B cell (primary cell): ENCODE measurements around the gene BCL11A. TPM values are rescaled to one million over a fixed set of nuclear protein-coding genes. Genes with fewer than 3 reads are reported as not detected.
A peak's percentile ranks its signal among the peaks of the same experiment; 100 is the strongest.

Source experiments
- ATAC-seq: fragments of 200-7000 bp; cut with Tn5 transposase; one replicate; pipeline ENCODE4 v1.10.0; 2021; ENCODE audit warnings: low read depth, mild to moderate bottlenecking, moderate number of reproducible peaks, moderate library complexity
- CTCF ChIA-PET: fragments of 350-600 bp; sonication (Branson Sonifier 250); formaldehyde crosslinking; loops from one replicate; lab custom pipeline; 2021; ENCODE audit warnings: antibody characterized with exemption, inconsistent platforms; lab: Charles Lee
- POLR2A ChIA-PET: fragments of 350-600 bp; sonication (Branson Sonifier 250); formaldehyde crosslinking; loops from one replicate; lab custom pipeline; 2021; ENCODE audit warnings: antibody characterized with exemption; lab: Charles Lee
- DNase-seq: peaks from one replicate; pipeline ENCODE4 v3.0.0; 2013
- H2AFZ ChIP-seq: 2 replicates; pipeline ENCODE4 v1.6.1; 2012; ENCODE audit warnings: mild to moderate bottlenecking, low read depth, low read length; ENCODE audit not compliant: insufficient read depth, poor library complexity, severe bottlenecking
- H3K27ac ChIP-seq, 2 donors: 1 replicate in 1 of 2; 2 replicates in 1 of 2; pipeline ENCODE4 v1.5.1; 2012 to 2013; ENCODE audit warnings: low read length in 2 of 2, mild to moderate bottlenecking in 2 of 2, moderate library complexity in 1 of 2
- H3K27me3 ChIP-seq, 4 experiments: fragments of 200-600 bp in 1 of 4; sonication (generic) in 1 of 4; replicated peaks in 1 of 4; 1 replicate in 2 of 4; 2 replicates in 2 of 4; pipeline versions ENCODE4 v1.6.1 to v1.7.0; 2013 to 2016; ENCODE audit warnings: low read length in 3 of 4, mild to moderate bottlenecking in 2 of 4, mixed read lengths in 1 of 4, moderate library complexity in 1 of 4; ENCODE audit not compliant: insufficient read depth in 4 of 4, control insufficient read depth in 3 of 4; ENCODE audit errors: control extremely low read depth in 1 of 4
- H3K36me3 ChIP-seq, 2 experiments: replicated peaks in 1 of 2; 1 replicate in 1 of 2; 2 replicates in 1 of 2; pipeline versions ENCODE4 v1.6.1 to v1.7.1; 2013; ENCODE audit warnings: low read length in 1 of 2; ENCODE audit not compliant: insufficient read depth in 2 of 2, control insufficient read depth in 1 of 2; ENCODE audit errors: control extremely low read depth in 1 of 2, extremely low read depth in 1 of 2
- H3K4me1 ChIP-seq, 2 donors: fragments of 200-600 bp in 1 of 2; sonication (generic) in 1 of 2; 1 replicate in 1 of 2; 2 replicates in 1 of 2; pipeline versions ENCODE4 v1.5.1 to v1.6.1; 2013 to 2017; ENCODE audit warnings: low read length in 2 of 2; ENCODE audit not compliant: control insufficient read depth in 2 of 2, insufficient read depth in 2 of 2
- H3K4me2 ChIP-seq: replicated peaks from 2 replicates; pipeline ENCODE3; 2012; ENCODE audit warnings: mild to moderate bottlenecking, low read depth, low read length; ENCODE audit not compliant: poor library complexity, severe bottlenecking
- H3K4me3 ChIP-seq, 5 experiments: fragments of 200-600 bp in 1 of 5; sonication (generic) in 1 of 5; 1 replicate in 3 of 5; 2 replicates in 2 of 5; pipeline versions ENCODE4 v1.5.1 to v1.7.0; 2011 to 2016; ENCODE audit warnings: low read length in 4 of 5, mild to moderate bottlenecking in 4 of 5, low read depth in 2 of 5, control low read depth in 1 of 5, moderate library complexity in 1 of 5; ENCODE audit not compliant: insufficient read depth in 1 of 5; ENCODE audit errors: control extremely low read depth in 1 of 5, extremely low read depth in 1 of 5
- H3K79me2 ChIP-seq: fragments of 200-600 bp; sonication (generic); one replicate; pipeline ENCODE4 v1.6.0; 2016; ENCODE audit warnings: low read length; ENCODE audit not compliant: control insufficient read depth, insufficient read depth
- H3K9ac ChIP-seq: fragments of 200-600 bp; sonication (generic); 2 replicates; pipeline ENCODE4 v1.6.1; 2017; ENCODE audit warnings: mild to moderate bottlenecking, low read length, moderate library complexity
- H3K9me3 ChIP-seq, 3 donors: one replicate each; pipeline versions ENCODE4 v1.6.1 to v1.7.1; 2013; ENCODE audit warnings: low read length in 2 of 3; ENCODE audit not compliant: control insufficient read depth in 2 of 3, insufficient read depth in 1 of 3; ENCODE audit errors: control extremely low read depth in 1 of 3
- H4K20me1 ChIP-seq: 2 replicates; pipeline ENCODE4 v1.6.0; 2012; ENCODE audit warnings: mild to moderate bottlenecking, low read length; ENCODE audit not compliant: insufficient read depth, control insufficient read depth, poor library complexity, severe bottlenecking
- H3K27ac Mint-ChIP-seq: one replicate; pipeline ENCODE4 v1.8.0; 2021; ENCODE audit warnings: mixed read lengths
- H3K27me3 Mint-ChIP-seq: one replicate; pipeline ENCODE4 v1.8.0; 2021; ENCODE audit warnings: mixed read lengths
- H3K4me1 Mint-ChIP-seq: one replicate; pipeline ENCODE4 v1.8.0; 2021; ENCODE audit warnings: mixed read lengths
- H3K4me3 Mint-ChIP-seq: one replicate; pipeline ENCODE4 v1.8.0; 2021; ENCODE audit warnings: mixed read lengths
- H3K9me3 Mint-ChIP-seq: one replicate; pipeline ENCODE4 v1.8.0; 2022; ENCODE audit warnings: mixed read lengths; ENCODE audit not compliant: insufficient read depth
- EZH2 ChIP-seq: IDR thresholded peaks from 2 replicates; pipeline ENCODE4 v1.6.1; 2012; ENCODE audit warnings: borderline replicate concordance, low read depth, mild to moderate bottlenecking, moderate library complexity, low read length; ENCODE audit not compliant: insufficient read depth, poor library complexity, severe bottlenecking
- WGBS: methylation state at CpG from one replicate; pipeline ENCODE4 v1.1.5; 2013; ENCODE audit warnings: missing lambda C conversion rate; ENCODE audit not compliant: insufficient coverage; 5-methylcytosine and 5-hydroxymethylcytosine counted together
- intact Hi-C: fragments of 100-400 bp; cut with micrococcal nuclease; formaldehyde crosslinking; loops from one replicate; pipeline ENCODE4 v1.10.0; 2022
- polyA plus RNA-seq: library from polyadenylated mRNA; depleted of rRNA; stranded (reverse); fragments of >200 nt; gene quantifications from 2 replicates; pipeline ENCODE4 v1.2.3, GENCODE V29; 2012
- total RNA-seq, 2 donors: library from RNA; stranded (reverse); fragments of 120-200 nt in 1 of 2; gene quantifications; 1 replicate in 1 of 2; 2 replicates in 1 of 2; pipeline versions ENCODE4 v1.2.3 to v1.2.4, GENCODE V29; 2013 to 2022
- TF ChIP-seq, protein P1 (sequence below): fragments of 200-600 bp; IDR thresholded peaks from one replicate; pipeline ENCODE4 v1.8.0; 2022; ENCODE audit warnings: antibody characterized with exemption, mild to moderate bottlenecking

BCL11A gene
- total and polyA plus RNA-seq, 2 donors (not counting 1 experiment from before 2014, with no cell fraction given): 81.8 to 383 TPM

DNA sequence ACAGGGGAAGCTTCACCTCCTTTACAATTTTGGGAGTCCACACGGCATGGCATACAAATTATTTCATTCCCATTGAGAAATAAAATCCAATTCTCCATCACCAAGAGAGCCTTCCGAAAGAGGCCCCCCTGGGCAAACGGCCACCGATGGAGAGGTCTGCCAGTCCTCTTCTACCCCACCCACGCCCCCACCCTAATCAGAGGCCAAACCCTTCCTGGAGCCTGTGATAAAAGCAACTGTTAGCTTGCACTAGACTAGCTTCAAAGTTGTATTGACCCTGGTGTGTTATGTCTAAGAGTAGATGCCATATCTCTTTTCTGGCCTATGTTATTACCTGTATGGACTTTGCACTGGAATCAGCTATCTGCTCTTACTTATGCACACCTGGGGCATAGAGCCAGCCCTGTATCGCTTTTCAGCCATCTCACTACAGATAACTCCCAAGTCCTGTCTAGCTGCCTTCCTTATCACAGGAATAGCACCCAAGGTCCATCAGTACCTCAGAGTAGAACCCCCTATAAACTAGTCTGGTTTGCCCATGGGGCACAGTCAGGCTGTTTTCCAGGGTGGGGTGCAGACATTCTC lies 58.3 kb downstream of the BCL11A start:
- Mint-ChIP-seq H3K27ac (peak overlapping the region; percentile 88), H3K27me3 (no peaks in the 10 kb centered on the region), H3K4me3 (peak overlapping the region; percentile 18), H3K4me1 (peaks cover 95% of the 10 kb centered on the region), H3K9me3 (no peaks in the 10 kb centered on the region)
- ATAC-seq (no peak), DNase-seq (no peak)
- Histone ChIP-seq H3K9me3 (no peaks in the 10 kb centered on the region), H3K27ac (peak overlapping the region; percentile 80 to 93), H3K4me3 (no peak overlapping the region), H2AFZ (no peak overlapping the region), H3K79me2 (peaks cover 100% of the 10 kb centered on the region), H3K27me3 (no peaks in the 10 kb centered on the region), H3K4me2 (peak overlapping the region; percentile 39), H4K20me1 (peaks cover 53% of the 10 kb centered on the region), H3K4me1 (peaks cover 99 to 100% of the 10 kb centered on the region in 2 donors), H3K9ac (no peak overlapping the region), H3K36me3 (peaks cover 1 to 74% of the 10 kb centered on the region in 2 experiments)
- TF ChIP-seq, protein P1, sequence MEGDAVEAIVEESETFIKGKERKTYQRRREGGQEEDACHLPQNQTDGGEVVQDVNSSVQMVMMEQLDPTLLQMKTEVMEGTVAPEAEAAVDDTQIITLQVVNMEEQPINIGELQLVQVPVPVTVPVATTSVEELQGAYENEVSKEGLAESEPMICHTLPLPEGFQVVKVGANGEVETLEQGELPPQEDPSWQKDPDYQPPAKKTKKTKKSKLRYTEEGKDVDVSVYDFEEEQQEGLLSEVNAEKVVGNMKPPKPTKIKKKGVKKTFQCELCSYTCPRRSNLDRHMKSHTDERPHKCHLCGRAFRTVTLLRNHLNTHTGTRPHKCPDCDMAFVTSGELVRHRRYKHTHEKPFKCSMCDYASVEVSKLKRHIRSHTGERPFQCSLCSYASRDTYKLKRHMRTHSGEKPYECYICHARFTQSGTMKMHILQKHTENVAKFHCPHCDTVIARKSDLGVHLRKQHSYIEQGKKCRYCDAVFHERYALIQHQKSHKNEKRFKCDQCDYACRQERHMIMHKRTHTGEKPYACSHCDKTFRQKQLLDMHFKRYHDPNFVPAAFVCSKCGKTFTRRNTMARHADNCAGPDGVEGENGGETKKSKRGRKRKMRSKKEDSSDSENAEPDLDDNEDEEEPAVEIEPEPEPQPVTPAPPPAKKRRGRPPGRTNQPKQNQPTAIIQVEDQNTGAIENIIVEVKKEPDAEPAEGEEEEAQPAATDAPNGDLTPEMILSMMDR: no peak
- TF ChIP-seq EZH2: no peak
- ChIA-PET CTCF (interaction anchor here (0.6 to 2.8 kb wide), 7 partner anchors 17 to 190 kb away, joined by 3 to 9 read pairs (median 3); no protein-coding TSS in a partner anchor), POLR2A (interaction anchor here (1.1 kb wide), 2 partner anchors 35 to 55 kb away, joined by 3 read pairs; no protein-coding TSS in a partner anchor)
- 95% methylated on average over 5 of the region's 6 CpGs for WGBS
- intact Hi-C loops: loop anchor here (5.0 kb wide), 1 partner anchor 143 kb away; no protein-coding TSS in a partner anchor
